ENCODE data around the gene AKAP7.
"Not testable (repeated sequence)": the region's sequence is repeated elsewhere in the genome, so short reads cannot be mapped to it uniquely, and the experiment has no call there.

Gene AKAP7

GRCh38 chr6:131258010-131258652, 122.9 kb downstream of the AKAP7 start:
- no peak for DNase-seq

GRCh38 chr6:131258816-131259476, 123.7 kb downstream of the AKAP7 start:
- DNase-seq = no peak

- DNase-seq = not testable (repeated sequence)
These were observed 125.7 kb downstream of the AKAP7 start for GRCh38 chr6:131260960-131261359.

- no peak for DNase-seq
These were observed 126.8 kb downstream of the AKAP7 start for GRCh38 chr6:131262060-131262459.

- no peak for DNase-seq
These were observed 130.7 kb downstream of the AKAP7 start for GRCh38 chr6:131265939-131266338.

GRCh38 chr6:131268303-131268702, 133.0 kb downstream of the AKAP7 start:
- DNase-seq = no peak

- DNase-seq = no peak
These were observed 134.5 kb downstream of the AKAP7 start for GRCh38 chr6:131269565-131270391.

GRCh38 chr6:131270534-131270933, 135.3 kb downstream of the AKAP7 start:
- DNase-seq = no peak

GRCh38 chr6:131275273-131275672, 140.0 kb downstream of the AKAP7 start:
- no peak for DNase-seq

- DNase-seq = no peak
These were observed 142.3 kb downstream of the AKAP7 start for GRCh38 chr6:131277591-131277990.

GRCh38 chr6:131281471-131282270, 146.4 kb downstream of the AKAP7 start:
- DNase-seq = peak; percentile 66

GRCh38 chr6:131282365-131282764, 147.1 kb downstream of the AKAP7 start:
- DNase-seq = no peak

- no peak for DNase-seq
These were observed 148.4 kb downstream of the AKAP7 start for GRCh38 chr6:131283466-131284175.

GRCh38 chr6:131285548-131285947, 150.3 kb downstream of the AKAP7 start:
- no peak for DNase-seq

- no peak for DNase-seq
These were observed 151.3 kb downstream of the AKAP7 start for GRCh38 chr6:131286469-131287040.

GRCh38 chr6:131288214-131288613, 152.9 kb downstream of the AKAP7 start:
- no peak for DNase-seq

- DNase-seq = no peak
These were observed 155.7 kb downstream of the AKAP7 start for GRCh38 chr6:131290955-131291354.

GRCh38 chr6:131292145-131292938, 157.1 kb downstream of the AKAP7 start:
- DNase-seq = no peak

- DNase-seq = no peak
These were observed 158.2 kb downstream of the AKAP7 start for GRCh38 chr6:131293472-131293911.

- no peak for DNase-seq
These were observed 159.8 kb downstream of the AKAP7 start for GRCh38 chr6:131295081-131295480.

- DNase-seq = not testable (repeated sequence)
These were observed 165.6 kb downstream of the AKAP7 start for GRCh38 chr6:131300826-131301225.
